SIG-M5 treated with dmso at 0.1 percent for 504 hours (cell line): ENCODE results near the gene KANK2.

Source experiments
- DNase-seq: peaks from one replicate; lab custom pipeline; 2025; ENCODE audit not compliant: unreplicated experiment; lab: John Stamatoyannopoulos, UW

KANK2 gene

DNA sequence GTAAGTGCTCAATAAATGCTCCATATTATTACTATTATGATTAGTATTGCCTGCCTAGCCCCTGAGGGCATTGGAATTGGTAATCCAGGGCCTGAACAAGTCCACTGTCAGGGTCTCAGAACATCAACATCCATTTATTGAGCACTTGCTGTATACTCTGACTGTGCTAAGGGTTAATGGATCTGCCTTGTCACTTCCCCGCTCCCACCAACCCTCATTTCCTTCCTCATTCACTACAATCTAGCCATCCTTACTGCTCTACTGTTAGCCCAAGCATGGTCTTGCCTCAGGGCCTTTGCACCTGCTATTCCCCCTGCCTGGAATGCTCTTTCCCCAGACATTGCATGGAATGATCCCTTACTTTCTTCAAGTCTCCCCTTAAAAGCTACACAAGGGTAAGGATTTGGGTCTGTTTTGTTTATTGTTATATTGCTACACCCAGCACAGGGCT is 29.4 kb upstream of the KANK2 start:
- no peak for DNase-seq

DNA sequence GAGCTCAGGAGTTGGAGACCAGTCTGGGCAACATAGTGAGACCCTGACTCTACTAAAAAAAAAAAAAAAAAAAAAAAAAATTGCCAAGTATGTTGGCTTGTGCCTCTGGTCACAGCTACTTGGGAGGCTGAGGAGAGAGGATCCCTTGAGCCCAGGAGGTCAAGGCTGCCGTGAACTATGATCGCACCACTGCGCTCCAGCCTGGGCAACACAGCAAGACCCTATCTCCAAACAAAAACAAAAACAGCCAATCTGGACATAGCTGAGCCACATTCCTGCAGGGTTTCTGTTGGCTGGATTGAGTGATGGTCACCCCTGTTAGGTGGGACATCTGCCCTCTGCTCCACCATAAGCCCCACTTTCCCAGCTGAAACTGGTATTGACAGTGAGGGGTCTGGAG is 28.5 kb upstream of the KANK2 start:
- DNase-seq = no peak

GRCh38 chr19:11225172-11225571 is 27.8 kb upstream of the KANK2 start:
- DNase-seq = no peak

DNA sequence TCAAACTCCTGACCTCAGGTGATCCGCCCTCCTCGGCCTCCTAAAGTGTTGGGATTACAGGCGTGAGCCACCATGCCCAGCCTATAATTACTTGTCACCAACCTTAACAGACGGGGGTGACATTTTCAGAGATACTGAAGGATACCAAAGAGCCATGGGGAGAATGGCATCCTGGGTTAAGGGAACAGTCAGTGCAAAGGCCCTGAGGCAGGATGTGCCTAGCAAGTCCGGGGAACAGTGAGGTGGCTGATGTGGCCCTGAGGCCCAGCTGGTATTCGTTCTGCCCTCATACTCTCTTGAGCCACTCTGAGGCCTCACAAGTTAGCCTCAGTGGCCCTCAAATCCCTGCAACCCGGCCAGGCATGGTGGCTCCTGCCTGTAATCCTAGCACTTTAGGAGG is 27.1 kb upstream of the KANK2 start:
- DNase-seq = no peak

DNA sequence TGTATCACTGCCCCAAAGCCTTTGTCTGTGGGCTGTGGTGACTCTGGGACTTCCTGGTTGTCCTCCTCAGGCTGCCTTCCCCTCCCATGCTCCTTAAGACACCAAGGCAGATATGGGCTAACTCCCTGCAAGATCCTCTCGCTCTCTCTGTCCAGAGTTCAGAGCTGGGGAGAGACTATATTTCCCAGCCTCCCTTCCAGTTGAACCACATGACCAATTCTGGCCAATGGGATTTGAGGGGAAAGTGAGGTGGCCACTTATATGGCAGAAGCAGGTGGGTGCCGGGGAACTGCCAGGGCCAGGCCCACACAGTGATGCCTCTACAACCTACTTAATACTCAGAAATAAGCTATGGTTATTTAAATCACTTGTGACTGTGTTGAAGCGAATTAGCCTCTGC is 25.9 kb upstream of the KANK2 start:
- no peak for DNase-seq

- no peak for DNase-seq
Observed at GRCh38 chr19:11221082-11221598, 23.8 kb upstream of the KANK2 start.

GRCh38 chr19:11214387-11214786 is 17.0 kb upstream of the KANK2 start:
- DNase-seq = no peak

GRCh38 chr19:11210656-11210928 is 13.2 kb upstream of the KANK2 start:
- no peak for DNase-seq

DNA sequence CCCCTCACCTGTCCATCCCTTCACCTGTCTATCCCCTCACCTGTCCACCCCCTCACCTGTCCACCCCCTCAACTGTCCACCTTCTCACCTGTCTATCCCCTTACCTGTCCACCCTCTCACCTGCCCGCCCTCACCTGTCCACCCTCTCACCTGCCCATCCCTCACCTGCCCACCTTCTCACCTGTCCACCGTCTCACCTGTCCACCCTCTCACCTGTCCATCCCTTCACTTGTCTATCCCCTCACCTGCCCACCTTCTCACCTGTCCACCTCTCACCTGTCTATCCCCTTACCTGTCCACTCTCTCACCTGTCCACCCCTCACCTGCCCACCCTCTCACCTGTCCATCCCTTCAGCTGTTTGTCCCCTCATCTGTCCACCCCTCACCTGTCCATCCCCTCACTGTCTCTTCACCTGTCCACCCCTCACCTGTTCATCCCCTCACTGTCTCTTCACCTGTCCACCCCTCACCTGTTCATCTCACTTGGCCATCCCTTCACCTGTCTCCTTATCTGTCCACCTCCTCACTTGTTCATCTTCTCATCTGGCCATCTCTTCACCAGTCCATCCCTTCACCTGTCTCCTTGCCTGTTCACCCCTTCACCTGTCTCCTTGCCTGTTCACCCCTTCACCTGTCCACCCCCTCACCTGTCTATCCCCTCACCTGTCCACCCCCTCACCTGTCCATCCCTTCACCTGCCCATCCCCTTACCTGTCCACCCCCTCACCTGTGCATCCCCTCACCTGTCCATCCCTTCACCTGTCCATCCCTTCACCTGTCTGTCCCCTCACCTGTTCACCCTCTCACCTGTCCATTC is 12.7 kb upstream of the KANK2 start:
- DNase-seq = no peak

GRCh38 chr19:11208561-11209471 is 11.5 kb upstream of the KANK2 start:
- no peak for DNase-seq

- DNase-seq = no peak
Observed at GRCh38 chr19:11205939-11206570, 8.7 kb upstream of the KANK2 start.

GRCh38 chr19:11204943-11205349 is 7.6 kb upstream of the KANK2 start:
- no peak for DNase-seq

DNA sequence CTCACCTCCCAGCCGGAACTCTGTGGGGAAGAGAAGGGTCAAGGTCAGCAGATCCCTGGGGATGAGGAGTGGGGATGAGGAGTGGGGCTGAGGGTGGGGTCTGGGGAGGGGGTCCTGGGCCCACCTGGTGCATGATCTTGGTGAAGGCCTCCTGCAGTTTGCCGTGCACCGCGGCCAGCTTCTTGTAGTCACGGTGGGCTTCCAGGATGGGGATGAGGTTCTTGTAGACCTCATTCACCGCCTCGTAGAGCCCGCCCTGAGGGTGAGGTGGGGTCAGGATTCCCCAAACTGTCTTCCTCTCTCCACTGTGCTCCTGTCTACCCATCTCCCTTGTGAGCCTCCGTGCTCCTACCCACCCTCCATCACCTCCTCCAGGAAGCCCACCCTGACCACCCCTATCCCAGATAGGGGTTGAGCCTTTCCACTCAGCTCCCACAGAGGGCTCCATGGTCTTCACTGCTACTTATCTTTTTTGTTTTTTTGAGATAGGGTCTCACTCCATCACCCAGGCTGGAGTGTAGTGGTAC is 6.8 kb upstream of the KANK2 start:
- no peak for DNase-seq

GRCh38 chr19:11203194-11204075 is 6.1 kb upstream of the KANK2 start:
- no peak for DNase-seq

- DNase-seq = no peak
Observed at GRCh38 chr19:11202488-11203193, 5.3 kb upstream of the KANK2 start.

DNA sequence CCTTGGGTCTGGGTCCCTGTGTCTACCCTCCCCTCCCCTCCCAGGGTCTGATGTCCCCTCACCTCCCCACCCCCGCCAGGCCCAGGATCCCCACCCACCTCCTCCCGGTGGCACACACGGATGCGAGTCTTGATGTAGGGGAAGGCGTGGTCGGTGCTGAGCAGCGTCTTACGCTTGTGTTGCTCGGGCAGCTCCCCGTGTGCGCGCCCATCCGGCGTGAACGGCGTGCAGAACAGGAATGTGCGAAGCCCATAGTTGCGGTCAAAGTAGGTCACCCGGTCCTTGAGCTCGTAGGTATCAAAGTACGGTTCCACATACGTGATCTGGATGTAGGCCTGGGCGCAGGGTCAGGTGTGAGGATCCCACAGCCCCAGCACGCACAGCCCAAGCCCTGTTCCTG is 4.4 kb upstream of the KANK2 start:
- no peak for DNase-seq

DNA sequence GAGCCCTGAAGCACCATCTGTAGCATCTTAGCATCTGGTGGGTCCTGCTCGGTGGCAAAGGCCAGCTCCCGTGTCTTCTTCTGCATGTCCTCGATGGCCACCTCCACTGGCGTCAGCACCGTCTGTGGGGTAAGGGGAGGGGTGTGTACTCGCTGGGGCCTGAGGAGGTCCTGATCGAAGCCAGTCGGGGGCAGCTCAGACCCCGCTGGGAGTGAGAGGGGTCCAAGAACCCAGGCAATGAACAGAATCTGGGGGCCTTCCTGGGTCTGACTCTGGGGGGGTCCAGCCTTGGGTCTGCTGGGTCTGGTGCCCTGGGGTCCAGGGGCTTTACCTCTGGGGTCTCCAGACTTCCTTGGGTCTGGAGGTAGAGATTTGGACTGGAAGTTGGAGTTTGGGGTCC is 3.6 kb upstream of the KANK2 start:
- DNase-seq = no peak

GRCh38 chr19:11200015-11200574 is 2.8 kb upstream of the KANK2 start:
- no peak for DNase-seq

DNA sequence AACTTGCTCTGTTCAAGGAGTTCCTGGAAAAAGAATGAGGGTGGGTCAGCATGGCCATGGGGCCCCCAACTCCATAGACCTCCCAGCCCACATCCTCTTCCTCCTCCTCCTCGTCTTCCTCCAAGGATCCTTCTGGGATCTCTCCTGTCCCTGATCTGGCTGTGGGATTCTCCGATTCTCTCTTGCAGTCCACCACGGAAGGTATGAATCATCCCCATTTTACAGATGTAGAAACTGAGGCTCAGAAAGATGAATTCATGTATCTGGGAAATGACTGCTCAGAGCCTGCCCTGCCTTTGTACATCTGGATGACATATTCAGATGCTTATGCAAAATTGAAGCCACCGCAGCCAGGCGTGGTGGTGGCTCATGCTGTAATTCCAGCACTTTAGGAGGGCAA is 2.2 kb upstream of the KANK2 start:
- DNase-seq = no peak
